GM18951 (cell line): ENCODE data around the gene CHAC1.
"Not testable (repeated sequence)": the region's sequence is repeated elsewhere in the genome, so short reads cannot be mapped to it uniquely, and the experiment has no call there.

Source experiments
- POLR2A ChIP-seq: IDR thresholded peaks from 4 replicates; pipeline ENCODE4 v1.6.1; 2011; ENCODE audit warnings: mild to moderate bottlenecking; ENCODE audit not compliant: insufficient read length, insufficient read depth; ENCODE audit errors: extremely low read depth
- in situ Hi-C: fragments of 300-500 bp; cut with MboI; formaldehyde crosslinking; loops from one replicate; pipeline ENCODE4 v1.12.0; 2022; ENCODE audit warnings: low sequenced_read_pairs, mixed read lengths, inconsistent platforms; ENCODE audit not compliant: unreplicated experiment

The CHAC1 gene

DNA sequence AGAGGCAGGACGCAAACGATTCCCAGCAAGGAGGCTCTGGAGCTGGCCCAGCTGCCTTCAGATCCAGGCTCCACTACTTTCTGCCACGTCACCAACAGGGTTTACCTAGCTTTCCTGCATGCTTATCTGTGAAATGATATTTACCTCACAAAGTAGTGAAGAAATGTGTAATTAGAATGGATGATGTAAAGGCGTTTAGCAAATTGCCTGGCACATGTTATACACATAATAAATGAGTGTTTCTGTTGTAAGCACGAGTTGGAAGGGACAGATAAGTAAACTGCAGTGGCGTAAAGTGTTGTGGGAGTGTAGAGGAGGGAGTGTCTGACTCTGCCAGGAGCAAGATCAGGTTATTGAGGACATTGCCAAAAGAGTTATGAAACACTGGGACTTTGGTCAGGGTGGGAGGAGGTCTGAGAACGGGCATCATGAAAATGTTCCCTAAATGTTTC, 3.5 kb upstream of the CHAC1 start:
- no peak for TF ChIP-seq POLR2A
- in situ Hi-C loops = no loop called here

DNA sequence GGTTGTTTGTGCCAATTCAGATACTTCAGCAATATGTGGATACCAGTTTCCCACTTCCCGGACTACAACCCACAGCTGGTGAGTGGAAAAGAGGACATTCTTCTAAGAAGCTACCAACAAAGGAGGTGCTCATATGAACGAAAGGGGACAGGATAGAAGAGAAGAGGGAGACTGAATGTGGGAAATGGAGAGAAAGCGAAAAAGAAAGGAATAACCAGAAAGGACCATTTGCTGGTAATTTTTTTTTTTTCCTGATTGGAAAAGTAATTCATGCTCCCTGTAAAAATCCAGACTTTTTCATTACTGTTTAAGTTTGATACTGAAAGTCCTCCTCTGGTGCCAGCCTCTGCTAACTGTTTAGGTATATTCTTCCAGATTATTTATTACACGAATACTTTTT, 1.5 kb upstream of the CHAC1 start:
- TF ChIP-seq POLR2A = no peak
- in situ Hi-C loops = no loop called here

GRCh38 chr15:40952301-40952900, 870 bp upstream of the CHAC1 start:
- no peak for TF ChIP-seq POLR2A
- in situ Hi-C loops = no loop called here

DNA sequence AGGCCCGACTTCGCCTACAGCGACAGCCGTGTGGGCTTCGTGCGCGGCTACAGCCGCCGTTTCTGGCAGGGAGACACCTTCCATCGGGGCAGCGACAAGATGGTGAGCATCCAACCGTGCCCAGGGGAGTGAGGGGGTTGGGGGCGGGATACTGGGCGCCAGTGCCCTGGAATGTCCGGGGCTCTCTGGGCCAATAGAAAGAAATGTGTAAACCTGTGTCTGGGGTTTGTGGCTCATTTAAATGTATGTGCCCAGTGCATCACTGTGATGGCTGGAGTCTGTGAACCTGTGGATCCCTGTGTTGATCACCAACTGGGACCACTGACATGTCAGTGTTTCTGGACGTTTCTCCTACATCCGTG, 423 bp downstream of the CHAC1 start:
- in situ Hi-C loops = no loop called here
- no peak for TF ChIP-seq POLR2A

DNA sequence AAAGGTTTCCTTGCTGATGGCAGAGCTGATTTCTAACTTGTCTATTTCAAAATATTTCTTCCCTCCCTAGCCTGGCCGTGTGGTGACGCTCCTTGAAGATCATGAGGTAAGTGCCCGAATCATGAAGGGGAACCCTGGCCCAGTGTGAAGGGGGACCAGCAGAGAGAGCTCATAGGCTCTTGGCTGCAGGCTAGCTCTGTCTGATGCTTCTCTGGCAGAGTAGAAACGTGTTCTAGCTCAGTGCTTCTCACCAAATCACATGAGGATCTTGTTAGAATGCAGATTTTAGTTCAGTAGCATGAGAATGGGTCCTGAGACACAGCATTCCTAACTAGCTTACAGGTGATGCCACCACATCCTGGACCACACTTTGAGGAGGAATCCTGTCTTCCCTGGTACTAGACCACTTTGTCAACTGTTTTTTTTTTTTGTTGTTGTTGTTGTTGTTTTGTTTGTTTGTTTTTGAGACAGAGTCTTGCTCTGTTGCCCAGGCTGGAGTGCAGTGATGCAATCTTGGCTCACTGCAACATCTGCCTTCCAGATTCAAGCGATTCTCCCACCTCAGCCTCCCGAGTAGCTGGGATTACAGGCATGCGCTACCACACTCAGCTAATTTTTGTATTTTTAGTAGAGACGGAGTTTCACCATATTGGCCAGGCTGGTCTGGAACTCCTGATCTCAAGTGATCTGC, 1.0 kb downstream of the CHAC1 start:
- in situ Hi-C loops = not testable (repeated sequence)

DNA sequence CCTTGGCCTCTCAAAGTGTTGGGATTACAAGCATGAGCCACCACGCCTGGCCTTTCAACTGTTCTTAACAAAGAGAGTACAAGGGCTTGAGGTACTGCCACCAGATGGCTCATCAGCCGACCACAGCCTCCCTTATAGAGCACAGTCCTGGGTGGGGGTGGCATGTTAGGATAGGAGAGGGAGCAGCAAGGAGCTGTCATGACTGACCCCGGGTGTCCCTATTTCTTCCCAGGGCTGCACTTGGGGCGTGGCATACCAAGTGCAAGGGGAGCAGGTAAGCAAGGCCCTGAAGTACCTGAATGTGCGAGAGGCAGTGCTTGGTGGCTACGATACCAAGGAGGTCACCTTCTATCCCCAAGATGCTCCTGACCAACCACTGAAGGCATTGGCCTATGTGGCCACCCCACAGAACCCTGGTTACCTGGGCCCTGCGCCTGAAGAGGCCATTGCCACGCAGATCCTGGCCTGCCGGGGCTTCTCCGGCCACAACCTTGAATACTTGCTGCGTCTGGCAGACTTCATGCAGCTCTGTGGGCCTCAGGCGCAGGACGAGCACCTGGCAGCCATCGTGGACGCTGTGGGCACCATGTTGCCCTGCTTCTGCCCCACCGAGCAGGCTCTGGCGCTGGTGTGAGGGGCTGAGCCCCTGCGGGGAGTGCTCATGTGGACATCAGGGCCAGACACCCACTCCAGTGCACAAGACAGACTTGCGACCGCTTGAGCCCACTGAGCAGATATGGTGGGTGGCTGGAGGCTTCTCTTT, 2.1 kb downstream of the CHAC1 start:
- in situ Hi-C loops = no loop called here
- TF ChIP-seq POLR2A = no peak

GRCh38 chr15:40955930-40956540, 2.8 kb downstream of the CHAC1 start:
- in situ Hi-C loops = no loop called here
- no peak for TF ChIP-seq POLR2A

DNA sequence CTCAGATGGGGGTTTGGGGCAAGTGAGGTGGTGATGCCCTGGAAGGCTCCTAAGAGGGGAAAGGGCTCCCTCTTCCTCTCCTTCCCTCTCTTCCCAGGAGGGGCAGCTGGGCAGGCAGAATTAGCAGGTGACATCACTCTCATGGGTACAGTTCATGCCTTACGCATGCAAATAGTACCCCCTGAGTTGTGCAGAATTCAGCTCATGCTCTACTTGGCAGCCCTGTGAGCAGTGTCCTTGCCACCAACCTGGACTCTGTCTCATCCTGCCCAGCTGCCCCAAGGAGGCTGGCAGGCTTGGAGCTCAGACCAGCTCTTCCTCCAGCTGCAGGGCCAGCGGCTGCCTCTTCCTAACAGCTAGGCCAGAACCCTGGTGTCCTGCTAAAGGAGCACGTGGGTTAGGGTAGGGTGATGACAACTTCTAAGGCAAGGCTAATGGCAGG, 3.3 kb downstream of the CHAC1 start:
- in situ Hi-C loops = no loop called here
- TF ChIP-seq POLR2A = no peak

DNA sequence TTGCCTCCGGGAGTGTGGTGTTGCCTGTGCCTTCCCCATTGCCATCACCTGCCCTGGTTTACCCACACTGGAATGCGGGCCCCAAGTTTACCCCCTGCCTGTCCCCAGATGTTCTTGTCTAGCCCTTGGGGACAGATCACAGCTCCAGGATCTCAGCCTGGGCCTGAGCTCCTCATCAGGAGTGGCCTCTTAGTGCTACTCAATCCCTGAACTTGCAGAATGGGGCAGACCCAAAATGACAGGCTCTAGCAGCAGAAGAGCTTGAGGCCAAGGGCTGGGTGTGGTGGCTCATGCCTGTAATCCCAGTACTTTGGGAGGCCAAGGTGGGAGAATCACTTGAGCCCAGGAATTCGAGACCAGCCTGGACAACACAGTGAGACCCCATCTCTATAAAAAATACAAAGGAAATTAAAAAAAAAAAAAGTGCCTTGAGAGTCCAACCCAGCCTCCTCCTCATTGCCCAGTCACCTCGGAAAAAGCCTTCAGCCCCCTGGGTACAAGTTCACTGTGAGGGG, 3.8 kb downstream of the CHAC1 start:
- in situ Hi-C loops = no loop called here
- no peak for TF ChIP-seq POLR2A

- TF ChIP-seq POLR2A = no peak
- in situ Hi-C loops = no loop called here
These were observed 4.3 kb downstream of the CHAC1 start for GRCh38 chr15:40957581-40958051.

DNA sequence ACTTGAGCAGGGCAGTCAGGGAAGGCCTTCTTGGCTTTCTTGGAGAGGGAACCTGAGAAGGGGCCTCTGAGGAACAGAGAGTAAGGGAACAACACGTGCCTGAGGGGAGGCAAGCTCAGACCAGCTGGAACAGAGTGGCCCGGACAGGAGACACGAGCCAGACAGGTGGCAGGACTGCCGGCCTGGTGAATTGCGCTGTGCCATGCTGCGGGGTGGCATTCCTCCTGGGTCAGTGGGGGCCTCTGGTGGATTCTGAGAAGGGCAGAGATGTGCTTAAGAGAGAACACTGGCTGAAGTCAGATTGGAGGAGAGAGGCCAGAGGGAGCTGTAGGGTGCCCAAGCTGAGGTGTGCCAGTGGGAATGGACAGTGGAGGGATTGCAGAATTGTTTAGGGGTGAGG, 4.9 kb downstream of the CHAC1 start:
- TF ChIP-seq POLR2A = no peak
- in situ Hi-C loops = no loop called here

GRCh38 chr15:40958723-40959122, 5.5 kb downstream of the CHAC1 start:
- in situ Hi-C loops = no loop called here
- TF ChIP-seq POLR2A = no peak

GRCh38 chr15:40959331-40960141, 6.3 kb downstream of the CHAC1 start:
- in situ Hi-C loops = no loop called here

More at GRCh38 chr15:40959331-40960141, 6.3 kb downstream of the CHAC1 start:
- no peak for TF ChIP-seq POLR2A
